Measurements from ENCODE around the gene CCL26.
A peak's percentile ranks its signal among the peaks of the same experiment; 100 is the strongest.
"Not testable (repeated sequence)": the region's sequence is repeated elsewhere in the genome, so short reads cannot be mapped to it uniquely, and the experiment has no call there.

The CCL26 gene, protein sequence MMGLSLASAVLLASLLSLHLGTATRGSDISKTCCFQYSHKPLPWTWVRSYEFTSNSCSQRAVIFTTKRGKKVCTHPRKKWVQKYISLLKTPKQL

DNA sequence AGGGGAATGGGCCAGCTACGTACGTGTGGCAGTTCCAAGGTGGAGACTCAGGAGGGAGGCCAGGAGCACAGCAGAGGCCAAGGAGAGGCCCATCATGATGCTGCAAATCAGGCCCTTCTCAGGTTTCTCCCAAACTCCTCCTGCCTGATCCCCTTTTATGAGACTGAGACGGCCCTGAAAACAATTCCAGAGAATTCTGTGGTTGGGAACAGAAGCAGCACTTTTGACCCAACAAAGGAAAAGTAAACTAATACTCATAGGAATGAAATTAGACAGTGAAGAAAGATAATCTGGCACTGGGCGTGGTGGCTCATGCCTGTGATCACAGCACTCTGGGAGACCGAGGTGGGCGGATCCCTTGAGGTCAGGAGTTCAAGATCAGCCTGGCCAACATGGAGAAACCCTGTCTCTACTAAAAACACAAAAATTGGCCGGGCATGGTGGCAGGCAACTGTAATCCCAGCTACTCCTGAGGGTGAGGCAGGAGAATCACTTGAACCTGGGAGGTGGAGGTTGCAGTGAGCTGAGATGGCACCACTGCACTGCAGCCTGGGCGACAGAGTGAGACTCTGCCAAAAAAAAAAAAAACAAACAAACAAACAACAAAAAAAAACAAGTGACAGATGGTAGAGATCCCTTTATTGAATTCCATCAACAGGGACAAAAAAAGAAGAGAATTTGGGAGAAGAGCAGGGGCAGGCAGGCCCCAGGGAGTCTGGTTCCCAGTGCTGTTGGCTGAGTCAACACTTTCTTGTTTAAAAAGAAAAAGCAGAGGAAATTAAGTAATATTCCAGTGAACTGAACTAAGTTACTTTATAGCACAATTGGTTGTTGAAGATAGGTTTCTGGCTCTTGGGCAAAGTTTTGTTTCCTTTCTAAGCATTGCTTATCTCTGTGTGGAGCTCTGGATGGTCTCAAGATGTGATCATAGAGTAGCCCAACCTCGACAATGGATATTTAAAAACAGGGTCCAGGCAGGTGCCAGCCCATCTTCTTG lies at the start of gene CCL26:
CCL26 (minus strand) TSS at position 131 of the 997 bp plus-strand sequence; CDS start at position 96, 35 bp downstream.
- DNase-seq = no peak

DNA sequence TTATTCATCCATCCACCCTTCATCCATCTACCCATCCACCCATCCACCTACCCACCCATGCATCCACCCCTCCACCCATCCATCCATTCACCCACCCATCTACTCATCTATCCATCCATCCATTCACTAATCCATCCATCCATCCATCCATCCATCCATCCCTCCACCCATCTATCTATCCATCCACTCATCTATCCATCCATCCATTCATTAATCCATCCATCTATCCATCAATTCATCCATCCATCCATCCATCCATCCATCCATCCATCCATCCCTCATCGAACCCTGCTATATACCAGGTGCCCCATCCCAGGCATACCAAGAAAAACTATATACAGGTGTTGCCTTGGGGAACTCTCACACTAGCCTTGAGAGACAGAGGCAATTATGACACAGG lies 48.7 kb upstream of the CCL26 start:
- DNase-seq = no peak

DNA sequence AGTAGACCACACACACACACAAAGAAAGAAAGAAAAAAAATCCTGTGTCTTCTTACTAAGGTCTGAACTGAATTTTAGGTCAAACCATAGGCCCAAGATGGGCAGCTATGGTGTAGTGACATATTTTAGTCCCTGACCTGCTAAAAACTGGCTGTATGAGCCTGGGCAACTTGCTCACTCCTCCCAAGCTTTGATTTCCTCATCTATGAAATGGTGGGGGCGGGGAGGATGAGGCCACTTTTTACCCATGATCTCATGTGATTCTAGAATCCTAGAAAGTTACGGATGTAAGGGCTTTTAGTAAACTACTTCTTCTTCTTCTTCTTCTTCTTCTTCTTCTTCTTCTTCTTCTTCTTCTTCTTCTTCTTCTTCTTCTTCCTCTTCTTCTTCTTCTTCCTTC lies 47.7 kb upstream of the CCL26 start:
- DNase-seq = no peak

DNA sequence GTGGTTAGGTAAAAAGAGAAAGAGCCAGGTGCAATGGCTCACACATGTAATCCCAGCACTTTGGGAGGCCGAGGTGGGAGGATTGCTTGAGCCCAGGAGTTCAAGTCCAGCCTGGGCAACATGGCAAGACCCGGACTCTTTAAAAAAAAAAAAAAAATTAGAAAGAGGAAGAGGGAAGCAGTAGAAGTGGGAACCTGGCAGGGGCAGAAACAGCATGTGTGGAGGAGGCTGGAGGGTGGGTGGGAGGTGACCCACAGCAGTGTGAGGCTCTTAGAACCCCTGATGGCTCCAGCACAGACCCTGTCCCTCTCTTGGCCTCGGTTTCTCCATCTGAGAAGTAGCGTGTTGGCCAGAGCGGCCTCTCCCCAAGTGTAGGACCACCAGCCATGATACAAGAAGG lies 46.5 kb upstream of the CCL26 start:
- no peak for DNase-seq

DNA sequence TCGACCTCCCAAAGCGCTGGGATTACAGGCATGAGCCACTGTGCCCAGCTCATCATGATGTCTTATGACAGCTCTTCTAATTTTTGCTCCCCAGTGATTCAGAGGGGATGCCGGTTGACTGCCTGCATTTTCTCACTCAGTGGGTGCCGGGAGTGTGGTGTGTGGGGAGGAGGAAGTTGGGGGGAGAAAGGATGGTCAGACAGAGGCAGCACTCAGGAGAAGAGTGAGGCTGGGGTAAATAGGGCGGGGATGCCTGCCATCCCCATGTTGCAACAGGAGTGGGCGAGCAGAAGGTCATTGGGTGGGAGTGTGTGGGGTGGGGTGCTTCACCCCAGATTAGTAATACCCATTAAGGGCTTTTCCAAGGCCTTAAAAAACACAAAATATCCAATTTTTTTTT lies 45.1 kb upstream of the CCL26 start:
- no peak for DNase-seq

DNA sequence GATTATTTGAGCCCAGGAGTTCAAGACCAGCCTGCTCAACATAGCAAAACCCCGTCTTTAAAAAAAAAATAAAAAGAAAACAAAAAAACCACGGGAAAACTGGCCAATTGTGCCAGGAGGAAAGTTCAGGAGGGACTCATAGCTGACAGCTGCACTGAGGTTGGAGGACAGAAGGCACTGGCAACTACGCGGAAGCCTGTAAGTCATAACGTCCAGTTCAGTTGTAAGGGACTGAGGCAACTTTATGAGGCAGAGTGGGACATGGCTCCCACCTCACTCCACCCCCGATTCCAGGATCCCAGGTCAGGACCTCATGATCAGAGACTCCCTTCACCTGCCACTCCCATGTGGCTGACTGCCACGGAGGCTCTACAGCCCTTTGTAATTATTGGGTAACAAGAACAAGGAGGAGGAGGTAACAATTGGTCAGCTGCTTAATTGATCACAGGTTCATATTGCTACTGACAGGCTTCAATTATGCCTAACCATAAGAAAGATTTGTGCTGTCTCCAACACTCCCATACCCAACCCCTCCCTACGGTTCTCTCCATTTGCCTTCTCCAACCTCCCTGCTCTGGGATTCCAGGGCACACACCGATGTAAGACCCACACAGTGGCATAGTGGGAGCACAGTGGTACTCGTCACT lies 43.5 kb upstream of the CCL26 start:
- no peak for DNase-seq

DNA sequence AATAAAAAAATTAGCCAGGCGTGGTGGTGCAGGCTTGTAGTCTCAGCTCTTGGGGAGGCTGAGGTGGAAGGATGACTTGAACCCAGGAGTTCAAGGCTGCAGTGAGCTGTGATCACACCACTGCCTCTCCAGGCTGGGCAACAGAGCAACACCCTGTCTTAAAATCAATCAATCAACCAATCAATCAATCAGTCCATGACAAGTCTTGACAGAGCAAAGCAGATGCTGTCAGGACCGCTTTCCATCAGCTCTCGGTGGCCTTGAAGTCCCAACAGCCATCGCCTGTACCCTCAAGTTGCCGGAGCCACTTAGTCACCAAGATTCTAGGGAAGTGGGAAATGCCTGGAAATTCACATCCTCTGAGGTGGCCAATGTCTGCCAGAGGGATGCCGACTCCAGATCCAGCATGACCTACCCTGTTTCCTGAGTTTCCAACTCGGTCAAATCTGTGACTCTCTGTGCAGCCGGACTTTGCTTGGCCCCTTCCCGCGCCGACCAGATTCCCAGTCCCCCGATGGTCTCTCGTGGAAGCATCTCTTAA lies 42.5 kb upstream of the CCL26 start:
- no peak for DNase-seq

DNA sequence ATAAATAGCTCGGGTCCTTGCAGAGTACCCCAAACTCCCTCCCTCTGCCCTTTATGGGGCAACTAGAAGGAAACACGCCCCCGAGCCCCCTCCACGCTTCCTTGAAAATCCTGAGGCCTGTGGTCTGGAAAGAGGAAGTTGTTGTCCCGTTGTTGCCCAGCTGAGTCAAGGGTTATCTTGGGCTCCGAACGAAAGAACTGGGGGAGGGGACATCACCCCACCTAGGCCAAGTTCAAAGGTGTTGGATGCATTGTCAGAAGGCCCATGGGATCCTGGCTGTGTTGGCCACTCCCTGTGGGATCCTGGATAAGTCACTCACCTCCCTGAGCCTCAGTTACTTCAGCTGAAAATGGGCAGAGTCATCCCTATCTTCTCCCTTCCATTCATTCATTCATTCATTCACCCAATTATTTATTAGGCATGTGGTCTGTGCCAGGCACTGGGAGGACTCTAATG lies 41.8 kb upstream of the CCL26 start, which contains the start of gene CCL24:
CCL24 (minus strand) TSS at position 26 of the 456 bp plus-strand sequence. CDS start 91 bp downstream, outside the sequence.
- DNase-seq = no peak

DNA sequence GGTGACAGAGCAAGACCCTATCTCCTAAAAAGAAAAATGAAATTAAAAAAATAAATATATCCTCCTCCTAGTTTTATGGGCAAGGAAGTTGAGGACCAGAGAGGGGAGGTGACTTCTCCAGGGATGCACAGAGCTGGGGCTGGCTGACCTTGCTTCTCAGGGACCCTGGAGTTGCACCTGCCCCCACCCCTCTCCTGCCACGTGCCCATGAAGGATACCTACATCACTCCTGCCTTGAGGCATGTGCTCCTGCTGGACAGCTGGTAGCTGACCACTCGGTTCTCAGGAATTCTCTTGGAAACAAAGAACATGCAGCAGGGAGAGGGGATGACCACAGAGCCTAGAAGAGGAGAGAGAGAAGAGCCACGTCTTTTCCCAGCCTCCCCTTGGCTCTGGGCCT lies 41.1 kb upstream of the CCL26 start:
- no peak for DNase-seq

DNA sequence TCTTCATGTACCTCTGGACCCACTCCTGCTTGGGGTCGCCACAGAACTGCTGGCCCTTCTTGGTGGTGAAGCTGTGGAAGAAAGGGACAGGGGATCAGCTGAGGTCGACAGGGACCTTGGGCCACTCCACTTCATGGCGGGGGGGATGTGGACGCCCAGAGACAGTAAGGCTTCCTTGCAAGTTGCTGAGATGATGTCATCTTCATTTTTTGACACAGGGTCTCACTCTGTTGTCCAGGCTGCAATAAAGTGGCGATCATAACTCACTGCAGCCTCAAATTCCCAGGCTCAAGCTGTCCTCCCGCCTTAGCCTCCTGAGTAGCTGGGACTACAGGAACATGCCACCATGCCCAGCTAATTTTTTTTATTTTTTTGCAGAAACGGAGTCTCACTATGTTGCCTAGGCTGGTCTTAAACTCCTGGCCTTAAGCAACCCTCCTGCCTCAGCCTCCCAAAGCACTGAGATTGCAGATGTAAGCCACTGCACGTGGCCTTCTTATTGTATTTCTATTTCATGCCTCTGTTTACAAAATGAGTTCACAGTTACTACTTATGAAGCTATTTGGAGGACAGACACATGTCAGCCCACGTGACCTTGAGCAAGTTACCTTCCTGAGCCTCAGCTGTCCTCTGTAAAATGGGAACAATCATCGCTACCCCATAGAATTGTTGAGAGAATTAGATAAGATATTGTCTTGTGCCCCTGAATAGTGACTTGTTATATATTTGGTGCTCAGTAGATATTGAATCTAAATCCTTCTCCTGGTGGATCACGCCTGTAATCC lies 40.1 kb upstream of the CCL26 start:
- DNase-seq = no peak

DNA sequence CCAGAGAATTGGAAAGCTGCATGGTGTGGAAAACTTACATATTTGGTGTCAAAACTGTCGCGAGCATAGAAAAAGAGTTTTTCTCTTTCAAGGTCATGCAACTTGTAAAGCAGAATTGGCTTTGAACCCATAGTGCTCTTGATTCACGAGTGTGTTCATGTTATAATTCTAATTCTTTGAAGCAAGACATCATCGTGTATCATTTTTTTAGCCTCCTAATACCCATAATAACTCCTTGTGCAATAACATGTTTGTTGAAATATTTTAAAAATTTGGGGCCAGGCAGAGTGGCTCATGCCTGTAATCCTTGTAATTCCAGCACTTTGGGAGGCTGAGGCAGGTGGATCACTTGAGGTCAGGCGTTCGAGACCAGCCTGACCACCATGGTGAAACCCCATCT lies 37.4 kb upstream of the CCL26 start:
- DNase-seq = no peak

DNA sequence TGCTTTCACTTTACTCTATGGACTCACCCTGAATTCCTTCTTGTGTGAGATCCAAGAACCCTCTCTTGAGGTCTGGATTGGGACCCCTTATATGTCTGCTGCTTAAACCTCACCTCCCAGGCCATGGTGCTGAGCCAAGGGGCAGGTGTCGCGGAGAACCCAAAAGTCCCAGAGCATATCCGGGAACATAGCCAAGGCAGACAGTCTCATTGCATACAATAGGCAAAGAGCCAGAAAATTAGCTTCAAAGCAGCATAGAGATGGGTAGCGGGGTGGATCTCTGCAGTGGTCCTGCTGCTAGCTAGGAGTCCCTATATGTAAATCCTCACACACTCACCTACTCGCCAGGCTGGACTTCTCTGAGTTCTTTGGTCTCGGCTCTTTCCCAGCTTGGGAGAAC lies 36.1 kb upstream of the CCL26 start:
- DNase-seq = no peak

DNA sequence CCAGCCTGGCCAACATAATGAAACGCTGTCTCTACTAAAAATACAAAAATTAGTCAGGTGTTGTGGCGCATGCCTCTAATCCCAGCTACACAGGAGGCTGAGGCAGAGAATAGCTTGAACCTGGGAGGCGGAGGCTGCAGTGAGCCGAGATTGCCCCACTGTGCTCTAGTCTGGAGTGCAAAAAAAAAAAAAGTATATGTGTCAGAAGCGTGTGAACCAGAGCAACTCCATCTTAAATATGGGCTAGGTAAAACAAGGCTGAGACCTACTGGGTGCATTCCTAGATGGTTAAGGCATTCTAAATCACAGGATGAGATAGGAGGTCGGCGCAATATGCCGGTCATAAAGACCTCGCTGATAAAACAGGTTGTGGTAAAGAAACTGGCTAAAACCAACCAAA lies 35.4 kb upstream of the CCL26 start:
- no peak for DNase-seq

DNA sequence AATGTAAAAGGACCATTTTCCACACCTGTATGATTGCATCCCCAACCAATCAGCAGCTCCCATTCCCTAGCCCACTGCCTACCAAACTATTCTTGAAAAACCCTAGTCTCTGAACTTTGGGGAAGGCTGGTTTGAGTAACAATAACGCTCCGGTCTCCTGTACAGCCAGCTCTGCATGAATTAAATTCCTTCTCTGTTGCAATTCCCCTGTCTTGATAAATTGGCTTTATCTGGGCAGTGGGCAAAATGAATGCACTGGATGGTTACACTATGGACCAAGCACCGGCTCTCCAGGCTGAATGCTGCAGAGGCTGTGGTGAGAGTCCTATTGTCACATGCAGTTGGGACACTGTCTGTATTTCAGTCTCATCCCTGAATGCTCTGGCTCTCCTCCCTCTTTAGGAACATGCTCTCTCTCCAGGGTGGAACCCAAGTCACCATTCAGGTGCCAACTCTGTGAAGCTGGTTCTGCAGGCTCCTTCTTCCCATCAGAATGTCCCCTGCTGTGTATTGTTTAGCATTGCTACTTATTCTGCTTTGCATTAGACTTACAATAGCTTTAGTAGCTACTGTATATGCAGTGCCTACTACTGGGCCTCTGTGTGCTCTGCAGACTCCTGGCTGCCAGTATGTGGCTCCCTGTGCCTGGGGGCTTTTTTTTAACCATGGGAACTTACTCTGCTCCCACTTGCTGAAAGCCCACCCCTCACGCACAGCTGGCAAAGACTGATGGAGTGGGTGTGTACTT lies 34.7 kb upstream of the CCL26 start:
- no peak for DNase-seq

DNA sequence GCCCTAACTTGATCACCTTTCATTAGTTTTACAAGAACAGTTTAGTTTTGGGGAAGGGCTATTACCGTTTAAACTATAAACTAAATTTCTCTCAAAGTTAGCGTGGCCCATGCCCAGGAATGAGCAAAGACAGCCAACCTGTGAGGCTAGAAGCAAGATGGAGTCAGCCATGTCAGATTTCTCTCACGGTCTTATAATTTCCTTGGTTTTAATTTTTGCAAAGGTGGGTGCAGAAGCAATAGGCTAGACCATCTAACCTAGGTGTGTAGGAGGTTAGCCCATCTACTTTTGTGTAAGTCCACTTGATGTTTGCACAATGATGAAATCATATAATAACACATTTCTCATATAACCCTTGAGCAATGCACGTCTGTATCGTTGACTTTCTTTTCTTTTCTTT lies 32.7 kb upstream of the CCL26 start:
- DNase-seq = no peak

DNA sequence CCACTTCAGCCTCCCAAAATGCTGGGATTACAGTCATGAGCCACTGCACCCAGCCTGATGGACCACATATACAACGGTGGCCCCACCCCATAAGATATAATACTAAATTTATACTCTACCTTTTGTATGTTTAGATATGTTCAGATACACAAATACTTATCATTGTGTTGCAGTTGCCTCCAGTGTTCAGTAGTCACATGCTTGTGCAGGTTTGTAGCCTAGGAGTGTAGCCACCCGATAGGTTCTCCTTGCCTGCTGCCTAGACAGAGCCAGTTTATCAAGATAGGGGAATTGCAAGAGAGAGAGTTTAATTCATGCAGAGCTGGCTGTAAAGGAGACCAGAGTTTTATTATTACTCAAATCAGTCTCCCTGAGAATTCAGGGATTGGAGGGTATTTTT lies 32.0 kb upstream of the CCL26 start:
- no peak for DNase-seq

DNA sequence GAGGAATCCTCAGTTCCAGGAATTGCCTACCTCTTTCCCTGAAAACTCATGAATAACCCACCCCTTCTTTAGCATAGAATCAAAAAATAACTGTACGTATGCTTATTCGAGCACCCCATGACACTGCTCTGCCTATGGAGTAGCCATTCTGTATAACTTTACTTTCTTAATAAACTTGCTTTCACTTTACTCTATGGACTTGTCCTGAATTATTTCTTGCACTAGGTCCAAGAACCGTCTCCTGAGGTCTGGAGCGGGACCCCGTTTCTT lies 30.5 kb upstream of the CCL26 start:
- DNase-seq = no peak

DNA sequence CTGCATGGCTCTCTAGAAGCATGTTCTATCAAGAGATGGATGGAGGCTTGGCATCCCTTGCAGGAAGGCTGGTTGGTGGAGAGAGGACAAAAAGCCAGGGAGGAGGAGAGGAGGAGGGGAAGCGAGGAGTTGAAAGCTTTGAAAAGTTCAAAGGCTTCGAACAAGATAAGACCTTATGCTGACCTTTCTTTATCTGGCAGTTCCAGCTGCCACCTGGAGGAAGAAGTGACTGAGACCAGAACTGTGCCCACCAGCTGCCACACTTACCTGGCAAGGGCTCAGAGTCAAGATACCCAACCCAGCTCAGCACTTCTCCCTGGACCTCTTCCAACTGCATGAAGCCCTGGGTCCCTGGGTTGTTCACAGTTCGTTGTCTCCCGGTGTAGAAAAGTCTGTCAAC lies 26.8 kb upstream of the CCL26 start:
- no peak for DNase-seq

DNA sequence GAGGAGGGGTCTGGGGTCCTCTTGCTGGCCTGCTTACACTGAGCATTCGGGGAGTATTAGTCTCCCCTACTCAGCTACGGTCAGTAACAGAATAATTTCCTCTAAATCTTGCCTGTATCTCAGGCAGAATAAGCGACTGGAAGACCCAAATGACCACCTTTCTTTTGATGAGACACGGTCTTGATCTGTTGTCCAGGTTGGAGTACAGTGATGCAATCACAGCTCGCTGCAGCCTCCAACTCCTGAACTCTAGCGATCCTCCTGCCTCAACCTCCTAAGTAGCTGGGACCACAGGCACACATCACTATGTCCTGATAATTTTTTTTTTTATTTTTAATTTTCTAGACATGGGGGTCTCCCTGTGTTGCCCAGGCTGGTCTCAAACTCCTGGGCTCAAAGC lies 24.4 kb upstream of the CCL26 start:
- no peak for DNase-seq

DNA sequence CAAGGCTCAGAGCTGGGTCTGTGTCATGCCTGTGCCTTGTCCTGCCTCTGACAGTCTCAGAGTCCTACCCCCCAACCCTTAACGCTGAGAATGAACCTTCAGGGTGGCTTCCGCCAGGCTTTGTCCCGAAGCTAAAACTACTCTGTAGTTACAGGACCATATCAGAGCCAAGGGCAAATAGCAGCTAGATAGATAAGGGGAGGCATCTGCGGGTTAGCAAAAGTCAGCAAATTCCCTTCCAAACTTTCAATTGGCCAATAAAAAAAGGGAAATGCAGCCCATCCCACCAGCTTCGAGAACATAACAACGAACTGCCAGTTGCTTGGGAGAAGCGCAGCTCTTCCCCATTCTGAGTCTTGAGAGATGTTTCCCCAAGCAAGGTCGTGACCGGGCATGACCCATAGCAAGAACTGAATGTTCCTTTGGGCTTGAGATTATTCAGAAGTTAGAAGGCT lies 23.8 kb upstream of the CCL26 start:
- DNase-seq = peak; percentile 5

DNA sequence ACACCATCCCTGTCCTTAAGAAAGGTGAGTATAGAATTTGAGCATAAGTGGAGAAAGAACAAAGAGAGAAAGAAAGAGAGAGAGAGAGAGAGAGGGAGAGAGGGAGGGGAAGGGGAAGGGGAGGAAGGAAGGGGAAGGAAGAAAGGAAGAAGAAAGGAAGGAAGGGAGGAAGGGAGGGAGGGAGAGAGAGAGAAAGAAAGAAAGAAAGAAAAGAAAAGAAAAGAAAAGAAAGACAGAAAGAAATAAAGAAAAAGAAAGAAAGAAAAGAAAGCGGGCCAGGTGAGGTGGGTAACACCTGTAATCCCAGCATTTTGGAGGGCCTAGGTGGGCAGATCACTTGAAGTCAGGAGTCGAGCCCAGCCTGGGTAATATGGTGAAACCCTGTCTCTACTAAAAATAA lies 21.7 kb upstream of the CCL26 start:
- DNase-seq = no peak

DNA sequence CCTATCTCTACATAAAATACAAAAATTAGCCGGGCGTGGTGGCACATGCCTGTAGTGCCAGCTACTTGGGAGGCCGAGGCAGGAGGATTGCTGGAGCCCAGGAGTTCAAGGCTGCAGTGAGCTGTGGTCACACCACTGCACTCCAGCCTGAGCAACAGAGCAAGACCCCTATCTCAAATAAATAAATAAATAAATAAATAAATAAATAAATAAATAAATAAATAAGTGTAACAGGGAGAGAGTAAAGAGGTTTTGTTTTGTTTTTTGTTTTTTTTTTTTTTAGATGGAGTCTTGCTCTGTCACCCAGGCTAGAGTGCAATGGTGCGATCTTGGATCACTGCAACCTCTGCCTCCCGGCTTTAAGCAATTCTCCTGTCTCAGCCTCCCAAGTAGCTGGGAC lies 20.6 kb upstream of the CCL26 start:
- DNase-seq = not testable (repeated sequence)

All from CD4-positive, alpha-beta T cell treated with Interleukin-21 for 1 hour (primary cell).